GM18502 (cell line): ENCODE results near the gene SMARCD2.
"Not testable (repeated sequence)": the region's sequence is repeated elsewhere in the genome, so short reads cannot be mapped to it uniquely, and the experiment has no call there.

ENCODE experiments used
- ATAC-seq: cut with Tn5 transposase; IDR thresholded peaks from one replicate; pipeline ENCODE4 v1.9.1; 2021; ENCODE audit warnings: mild to moderate bottlenecking; ENCODE audit not compliant: unreplicated experiment, poor library complexity

SMARCD2 gene

GRCh38 chr17:63842540-63843386 lies at the start of gene SMARCD2:
Gene SMARCD2, minus strand, starts transcription at chr17:63842685. Its CDS starts 11 bp downstream, at chr17:63842674.
- peak; percentile 83 for ATAC-seq

- ATAC-seq = not testable (repeated sequence)
Measured at GRCh38 chr17:63889026-63889848, 46.8 kb upstream of the SMARCD2 start.

- not testable (repeated sequence) for ATAC-seq
Measured at GRCh38 chr17:63885119-63885518, 42.6 kb upstream of the SMARCD2 start.

- not testable (repeated sequence) for ATAC-seq
Measured at GRCh38 chr17:63882626-63883126, 40.2 kb upstream of the SMARCD2 start.

- ATAC-seq = no peak
Measured at GRCh38 chr17:63881935-63882601, 39.6 kb upstream of the SMARCD2 start, which contains the start of gene GH2. Gene GH2, minus strand, starts transcription at chr17:63881944. Its CDS starts 143 bp downstream, at chr17:63881801.

- ATAC-seq = not testable (repeated sequence)
Measured at GRCh38 chr17:63881337-63881736, 38.9 kb upstream of the SMARCD2 start.

GRCh38 chr17:63880706-63881105 lies 38.2 kb upstream of the SMARCD2 start:
- no peak for ATAC-seq

GRCh38 chr17:63878413-63878812 lies 35.9 kb upstream of the SMARCD2 start:
- ATAC-seq = not testable (repeated sequence)

GRCh38 chr17:63874693-63875092 lies 32.2 kb upstream of the SMARCD2 start:
- not testable (repeated sequence) for ATAC-seq

- not testable (repeated sequence) for ATAC-seq
Measured at GRCh38 chr17:63874061-63874626, 31.7 kb upstream of the SMARCD2 start.

GRCh38 chr17:63873577-63873976 lies 31.1 kb upstream of the SMARCD2 start, which contains the start of gene CSH2:
Gene CSH2, minus strand, starts transcription at chr17:63873677. Its CDS starts 63 bp downstream, at chr17:63873614.
- ATAC-seq = not testable (repeated sequence)

GRCh38 chr17:63871646-63872365 lies 29.3 kb upstream of the SMARCD2 start:
- not testable (repeated sequence) for ATAC-seq

- not testable (repeated sequence) for ATAC-seq
Measured at GRCh38 chr17:63870292-63870665, 27.8 kb upstream of the SMARCD2 start.

GRCh38 chr17:63869491-63870291 lies 27.2 kb upstream of the SMARCD2 start:
- not testable (repeated sequence) for ATAC-seq

GRCh38 chr17:63866625-63867024 lies 24.1 kb upstream of the SMARCD2 start:
- not testable (repeated sequence) for ATAC-seq

GRCh38 chr17:63859257-63859656 lies 16.8 kb upstream of the SMARCD2 start:
- no peak for ATAC-seq

GRCh38 chr17:63856425-63856824 lies 13.9 kb upstream of the SMARCD2 start:
- not testable (repeated sequence) for ATAC-seq

GRCh38 chr17:63855185-63855584 lies 12.7 kb upstream of the SMARCD2 start:
- ATAC-seq = no peak
